Astrocyte (in vitro differentiated cells and primary cell): Measurements from ENCODE around the gene C8A.

Experiments
- EZH2 ChIP-seq: IDR thresholded peaks from 2 replicates; pipeline ENCODE4 v1.6.1; 2012; ENCODE audit warnings: mild to moderate bottlenecking, low read length, inconsistent platforms; ENCODE audit not compliant: insufficient read depth
- TF ChIP-seq, protein P1 (sequence below): IDR thresholded peaks from 2 replicates; pipeline ENCODE4 v1.5.1; 2011; ENCODE audit warnings: low read depth, mild to moderate bottlenecking, inconsistent platforms, low read length, moderate library complexity; ENCODE audit not compliant: insufficient read depth

DNA sequence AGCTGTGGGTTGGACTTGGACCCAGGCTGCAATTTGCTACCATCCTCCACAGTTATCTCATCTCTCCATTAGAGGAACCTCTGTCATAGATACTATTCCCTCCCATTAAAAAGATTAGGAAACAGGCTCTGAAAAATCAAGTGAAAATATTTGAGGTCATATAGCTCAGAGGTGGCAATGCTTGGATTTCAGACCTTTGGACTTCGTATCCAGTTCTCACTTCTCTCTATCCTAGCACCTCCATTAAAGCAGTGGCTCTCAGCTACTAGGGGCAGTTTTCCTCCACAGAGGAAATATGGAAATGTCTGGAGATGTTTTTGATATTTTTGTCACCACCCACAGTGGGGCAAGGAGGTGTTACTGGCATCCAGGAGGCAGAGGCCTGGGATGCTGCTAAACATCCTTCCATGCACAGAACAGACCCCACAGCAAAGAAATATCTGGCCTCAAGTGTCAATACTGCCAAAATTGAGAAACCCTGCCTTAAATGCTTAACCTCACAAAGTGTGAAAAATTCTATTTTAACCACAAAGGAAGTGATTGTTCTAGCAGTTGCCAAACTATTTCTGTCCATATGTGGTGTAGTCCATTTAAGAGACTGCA is 54.1 kb downstream of the C8A start:
- TF ChIP-seq EZH2: no peak
- TF ChIP-seq, protein P1, sequence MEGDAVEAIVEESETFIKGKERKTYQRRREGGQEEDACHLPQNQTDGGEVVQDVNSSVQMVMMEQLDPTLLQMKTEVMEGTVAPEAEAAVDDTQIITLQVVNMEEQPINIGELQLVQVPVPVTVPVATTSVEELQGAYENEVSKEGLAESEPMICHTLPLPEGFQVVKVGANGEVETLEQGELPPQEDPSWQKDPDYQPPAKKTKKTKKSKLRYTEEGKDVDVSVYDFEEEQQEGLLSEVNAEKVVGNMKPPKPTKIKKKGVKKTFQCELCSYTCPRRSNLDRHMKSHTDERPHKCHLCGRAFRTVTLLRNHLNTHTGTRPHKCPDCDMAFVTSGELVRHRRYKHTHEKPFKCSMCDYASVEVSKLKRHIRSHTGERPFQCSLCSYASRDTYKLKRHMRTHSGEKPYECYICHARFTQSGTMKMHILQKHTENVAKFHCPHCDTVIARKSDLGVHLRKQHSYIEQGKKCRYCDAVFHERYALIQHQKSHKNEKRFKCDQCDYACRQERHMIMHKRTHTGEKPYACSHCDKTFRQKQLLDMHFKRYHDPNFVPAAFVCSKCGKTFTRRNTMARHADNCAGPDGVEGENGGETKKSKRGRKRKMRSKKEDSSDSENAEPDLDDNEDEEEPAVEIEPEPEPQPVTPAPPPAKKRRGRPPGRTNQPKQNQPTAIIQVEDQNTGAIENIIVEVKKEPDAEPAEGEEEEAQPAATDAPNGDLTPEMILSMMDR: no peak
